OCI-LY1 (cell line): ENCODE results near the gene CBFA2T3.

ENCODE experiments used
- H2AFZ ChIP-seq: fragments of 200-600 bp; sonication (generic), shearing (Covaris generic); 2 replicates; pipeline ENCODE4 v1.6.0; 2014; ENCODE audit warnings: antibody characterized with exemption, mild to moderate bottlenecking, low read length
- H3F3A ChIP-seq: fragments of 200-600 bp; sonication (generic), shearing (Covaris generic); 2 replicates; pipeline ENCODE4 v1.6.0; 2014; ENCODE audit warnings: mild to moderate bottlenecking, antibody characterized with exemption, low read length, moderate library complexity; ENCODE audit not compliant: insufficient read depth
- H3K27ac ChIP-seq: fragments of 200-600 bp; sonication (generic); 2 replicates; pipeline ENCODE4 v1.5.1; 2014; ENCODE audit warnings: low read length, mixed run types, mild to moderate bottlenecking, low read depth; ENCODE audit not compliant: poor library complexity, severe bottlenecking
- H3K27me3 ChIP-seq: fragments of 200-600 bp; sonication (generic); 2 replicates; pipeline ENCODE4 v1.6.0; 2014; ENCODE audit warnings: antibody characterized with exemption, mild to moderate bottlenecking, low read length, moderate library complexity; ENCODE audit not compliant: insufficient read depth
- H3K36me3 ChIP-seq: fragments of 200-600 bp; sonication (generic); 2 replicates; pipeline ENCODE4 v1.6.1; 2014; ENCODE audit warnings: mild to moderate bottlenecking, antibody characterized with exemption, low read length, moderate library complexity, mixed read lengths; ENCODE audit not compliant: insufficient read depth
- H3K4me1 ChIP-seq: fragments of 200-600 bp; sonication (generic); 2 replicates; pipeline ENCODE4 v1.5.1; 2014; ENCODE audit warnings: mild to moderate bottlenecking, low read length, moderate library complexity; ENCODE audit not compliant: insufficient read depth, severe bottlenecking
- H3K4me2 ChIP-seq: fragments of 200-600 bp; sonication (generic), shearing (Covaris generic); 2 replicates; pipeline ENCODE4 v1.6.1; 2014; ENCODE audit warnings: low read length
- H3K4me3 ChIP-seq: fragments of 200-600 bp; sonication (generic); 2 replicates; pipeline ENCODE4 v1.5.1; 2014; ENCODE audit warnings: low read length, low read depth, mild to moderate bottlenecking, mixed read lengths; ENCODE audit not compliant: poor library complexity, severe bottlenecking
- H3K79me2 ChIP-seq: fragments of 200-600 bp; shearing (Covaris generic); 2 replicates; pipeline ENCODE4 v1.6.1; 2016; ENCODE audit warnings: mixed run types, low read length, mixed read lengths; ENCODE audit not compliant: insufficient read depth
- H3K9ac ChIP-seq: fragments of 200-600 bp; sonication (generic), shearing (Covaris generic); 2 replicates; pipeline ENCODE4 v1.6.1; 2014; ENCODE audit warnings: mild to moderate bottlenecking, low read length, mixed read lengths
- H3K9me2 ChIP-seq: fragments of 200-600 bp; sonication (generic), shearing (Covaris generic); 2 replicates; pipeline ENCODE4 v1.6.1; 2014; ENCODE audit warnings: low read depth, mild to moderate bottlenecking, low read length, mixed read lengths
- H3K9me3 ChIP-seq: fragments of 200-600 bp; shearing (Covaris generic); 2 replicates; pipeline ENCODE4 v1.6.1; 2014; ENCODE audit warnings: low read length, mixed read lengths
- H4K20me1 ChIP-seq: fragments of 200-600 bp; sonication (generic), shearing (Covaris generic); 2 replicates; pipeline ENCODE4 v1.6.0; 2016; ENCODE audit warnings: mild to moderate bottlenecking, low read length; ENCODE audit not compliant: insufficient read depth
- CTCF ChIP-seq: fragments of 200-600 bp; sonication (generic), shearing (Covaris generic); IDR thresholded peaks from 2 replicates; pipeline ENCODE4 v1.5.1; 2017; ENCODE audit warnings: mild to moderate bottlenecking, antibody characterized with exemption, low read length, moderate library complexity, mixed read lengths
- EZH2 ChIP-seq: fragments of 200-600 bp; sonication (generic), shearing (Covaris generic); IDR thresholded peaks from 2 replicates; pipeline ENCODE4 v1.8.0; 2017; ENCODE audit warnings: borderline replicate concordance, mixed run types, mild to moderate bottlenecking, antibody characterized with exemption, low read length, moderate library complexity, mixed read lengths

The CBFA2T3 gene

GRCh38 chr16:88925540-88925887 is 51.5 kb downstream of the CBFA2T3 start:
- H3K36me3 ChIP-seq = no peaks in the 10 kb centered on the region; the same call in 1 of the 2 replicates
- H3K4me3 ChIP-seq = no peak overlapping the region
- H3K27ac ChIP-seq = no peak overlapping the region
- no peaks in the 10 kb centered on the region for H3F3A ChIP-seq
- H3K79me2 ChIP-seq = no peaks in the 10 kb centered on the region
- no peaks in the 10 kb centered on the region for H3K9me3 ChIP-seq
- no peaks in the 10 kb centered on the region for H3K9me2 ChIP-seq
- no peak overlapping the region for H3K9ac ChIP-seq
- no peak for TF ChIP-seq CTCF
- TF ChIP-seq EZH2 = no peak
- no peaks in the 10 kb centered on the region; the same call in 1 of the 2 replicates for H3K27me3 ChIP-seq
- H2AFZ ChIP-seq = no peak overlapping the region
- no peak overlapping the region for H3K4me2 ChIP-seq
- H3K4me1 ChIP-seq = peaks cover 31% of the 10 kb centered on the region
- no peaks in the 10 kb centered on the region for H4K20me1 ChIP-seq

- TF ChIP-seq EZH2 (no peak), CTCF (peak; percentile 56)
- Histone ChIP-seq H3K4me3 (no peak overlapping the region), H3K4me2 (no peak overlapping the region), H3K27ac (no peak overlapping the region), H3F3A (no peaks in the 10 kb centered on the region), H3K36me3 (no peaks in the 10 kb centered on the region; the same call in 1 of the 2 replicates), H3K4me1 (peaks cover 31% of the 10 kb centered on the region), H3K27me3 (no peaks in the 10 kb centered on the region; the same call in 1 of the 2 replicates), H4K20me1 (no peaks in the 10 kb centered on the region), H2AFZ (no peak overlapping the region), H3K9me3 (no peaks in the 10 kb centered on the region), H3K9me2 (no peaks in the 10 kb centered on the region), H3K79me2 (no peaks in the 10 kb centered on the region), H3K9ac (no peak overlapping the region)
Measured at GRCh38 chr16:88924834-88925539, 52.0 kb downstream of the CBFA2T3 start.

- no peaks in the 10 kb centered on the region for H3F3A ChIP-seq
- H3K36me3 ChIP-seq = peaks cover 6% of the 10 kb centered on the region; the same call in 1 of the 2 replicates
- no peak for TF ChIP-seq EZH2
- no peak for TF ChIP-seq CTCF
- no peaks in the 10 kb centered on the region for H3K9me3 ChIP-seq
- no peaks in the 10 kb centered on the region for H3K79me2 ChIP-seq
- H3K27me3 ChIP-seq = no peaks in the 10 kb centered on the region; the same call in 1 of the 2 replicates
- no peak overlapping the region for H3K9ac ChIP-seq
- H3K9me2 ChIP-seq = no peaks in the 10 kb centered on the region
- H3K4me1 ChIP-seq = peaks cover 31% of the 10 kb centered on the region
- H3K4me3 ChIP-seq = no peak overlapping the region
- H4K20me1 ChIP-seq = no peaks in the 10 kb centered on the region
- no peak overlapping the region for H3K4me2 ChIP-seq
- H3K27ac ChIP-seq = no peak overlapping the region
- no peak overlapping the region for H2AFZ ChIP-seq
Measured at GRCh38 chr16:88923926-88924833, 52.8 kb downstream of the CBFA2T3 start.
